GM18505 (cell line): ENCODE results near the gene EPGN.

Source experiments
- ATAC-seq: cut with Tn5 transposase; IDR thresholded peaks from one replicate; pipeline ENCODE4 v1.9.1; 2021; ENCODE audit not compliant: unreplicated experiment
- POLR2A ChIP-seq: IDR thresholded peaks from 4 replicates; pipeline ENCODE4 v1.6.1; 2011; ENCODE audit warnings: borderline replicate concordance; ENCODE audit not compliant: insufficient read depth, insufficient read length; ENCODE audit errors: extremely low read depth

The EPGN gene, protein sequence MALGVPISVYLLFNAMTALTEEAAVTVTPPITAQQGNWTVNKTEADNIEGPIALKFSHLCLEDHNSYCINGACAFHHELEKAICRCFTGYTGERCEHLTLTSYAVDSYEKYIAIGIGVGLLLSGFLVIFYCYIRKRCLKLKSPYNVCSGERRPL

DNA sequence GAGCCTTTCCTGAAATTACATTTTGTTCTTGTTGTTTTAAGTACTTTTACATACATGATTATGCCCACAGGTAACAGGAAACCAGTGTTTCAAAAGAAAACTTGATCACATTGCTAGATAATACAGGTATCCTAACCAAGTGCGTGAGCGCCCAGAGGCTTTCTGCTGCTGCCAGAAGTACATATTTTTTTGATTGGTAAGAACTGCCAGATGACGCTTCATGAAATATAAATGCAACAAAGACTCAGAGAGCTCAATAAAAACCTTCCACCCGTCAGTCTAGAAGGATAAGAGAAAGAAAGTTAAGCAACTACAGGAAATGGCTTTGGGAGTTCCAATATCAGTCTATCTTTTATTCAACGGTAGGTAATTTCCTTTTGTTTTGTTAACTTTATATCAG lies at the start of gene EPGN:
EPGN (plus strand) TSS at position 256 of the 400 bp plus-strand sequence; CDS start at position 320, 64 bp downstream.
- ATAC-seq = no peak

DNA sequence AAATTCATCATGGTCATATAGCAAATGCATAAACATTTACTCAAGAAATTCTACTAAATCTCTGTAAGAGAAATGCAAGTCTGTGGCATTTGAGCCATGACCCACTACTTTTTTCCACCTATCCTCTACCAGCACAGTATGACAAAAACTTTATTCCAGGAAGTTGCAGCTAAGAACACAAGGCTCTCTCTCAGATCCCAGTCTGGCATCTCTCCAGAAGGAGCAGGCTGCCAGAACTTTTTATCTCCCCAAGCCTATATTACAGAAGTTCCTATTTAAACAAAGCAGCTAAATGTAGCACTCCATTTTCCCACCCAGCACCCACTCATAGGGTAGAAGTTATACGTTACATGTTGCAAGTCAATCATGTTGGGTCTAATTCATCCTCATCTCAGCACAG lies 49.3 kb upstream of the EPGN start:
- no peak for ATAC-seq
- no peak for TF ChIP-seq POLR2A

More for the DNA sequence above, at the start of gene EPGN:
- no peak for TF ChIP-seq POLR2A

DNA sequence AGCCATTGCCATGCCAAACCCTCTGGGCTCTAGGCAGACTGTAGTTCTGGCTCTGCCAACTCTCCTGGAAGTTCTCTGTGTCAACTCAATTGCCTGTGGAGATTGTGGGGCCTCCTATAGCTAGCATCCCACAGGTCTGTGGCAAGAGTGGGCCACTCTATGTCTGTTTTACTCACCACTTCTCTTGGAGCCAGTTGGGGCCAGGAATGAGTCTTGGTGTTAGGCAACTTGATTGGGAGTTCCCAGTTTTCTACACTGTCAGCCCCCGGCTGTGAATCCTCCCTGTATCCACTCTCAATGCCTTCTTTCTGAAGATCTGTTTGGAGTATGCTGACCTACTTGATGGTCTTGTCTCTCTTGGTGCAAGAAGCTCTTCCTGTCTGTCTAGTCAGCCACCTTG lies 48.2 kb upstream of the EPGN start:
- no peak for TF ChIP-seq POLR2A
- ATAC-seq = no peak

- ATAC-seq = no peak
- no peak for TF ChIP-seq POLR2A
Observed at GRCh38 chr4:74262522-74262921, 45.7 kb upstream of the EPGN start.

- no peak for ATAC-seq
- TF ChIP-seq POLR2A = no peak
Observed at GRCh38 chr4:74263551-74263950, 44.7 kb upstream of the EPGN start.

DNA sequence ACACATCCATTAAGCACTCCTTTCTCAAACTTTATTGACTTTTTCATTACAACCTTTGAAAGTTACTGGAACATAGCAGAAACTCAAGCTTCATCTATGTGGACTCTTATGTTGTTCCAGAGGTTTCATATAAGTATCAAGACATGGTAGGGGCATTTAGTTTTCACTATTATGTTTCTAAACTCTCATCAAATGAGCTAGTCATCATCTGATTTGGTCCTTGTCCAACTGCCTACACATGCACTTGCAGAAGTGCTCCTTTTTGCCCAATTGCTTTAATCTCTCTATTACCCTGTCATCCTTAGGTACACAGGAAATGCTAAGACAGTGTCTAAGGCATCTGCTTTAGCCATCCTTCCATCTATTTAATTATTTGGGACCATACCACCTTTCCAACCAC lies 42.2 kb upstream of the EPGN start:
- ATAC-seq = no peak
- no peak for TF ChIP-seq POLR2A

DNA sequence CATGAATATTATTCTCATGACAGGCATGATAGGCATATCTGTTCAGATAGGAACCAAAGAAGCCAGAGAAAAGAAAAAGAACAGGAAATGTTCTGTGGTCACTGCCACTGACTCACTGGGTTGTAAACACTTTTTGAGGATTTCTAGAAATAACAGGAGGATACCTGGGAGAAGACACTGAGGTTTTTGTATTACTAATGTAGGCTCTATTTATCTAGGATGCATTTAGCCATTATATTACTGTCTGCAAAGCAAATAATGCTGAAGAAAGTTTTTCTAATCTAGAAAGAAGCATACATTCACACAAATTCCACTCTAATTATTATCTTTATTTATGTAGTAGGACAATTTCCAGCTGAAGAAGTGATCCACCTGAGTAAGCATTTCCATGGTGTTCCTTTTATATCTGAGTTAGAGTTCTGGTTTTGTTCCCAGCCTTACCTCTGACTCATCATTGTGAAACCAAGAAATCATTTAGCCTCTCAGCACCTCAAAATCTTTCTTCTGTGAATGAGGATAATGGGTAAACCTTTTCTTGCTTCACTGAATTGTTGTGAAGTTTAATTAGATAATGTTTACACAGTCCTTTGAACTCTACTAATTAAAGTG lies 40.2 kb upstream of the EPGN start:
- no peak for ATAC-seq
- no peak for TF ChIP-seq POLR2A

DNA sequence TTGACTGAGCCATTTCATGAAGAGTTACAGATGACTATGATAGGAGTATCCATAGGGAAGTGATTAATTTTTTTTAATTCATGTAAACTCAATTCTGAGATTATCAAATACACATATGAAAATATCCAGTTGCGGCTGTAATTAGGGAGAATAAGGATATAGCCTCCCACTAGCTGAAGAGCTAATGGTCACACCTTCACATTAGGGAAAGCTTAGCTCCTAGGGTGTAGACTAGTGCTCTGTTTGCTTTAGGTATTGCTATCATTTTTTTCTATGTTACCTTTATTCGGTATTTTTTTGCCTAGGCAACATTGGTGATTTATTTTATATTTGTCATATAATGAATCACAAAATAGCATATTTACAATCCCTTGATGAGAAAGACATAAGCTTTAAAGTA lies 39.6 kb upstream of the EPGN start:
- no peak for TF ChIP-seq POLR2A
- ATAC-seq = no peak

GRCh38 chr4:74278490-74278889 lies 29.8 kb upstream of the EPGN start:
- ATAC-seq = no peak

DNA sequence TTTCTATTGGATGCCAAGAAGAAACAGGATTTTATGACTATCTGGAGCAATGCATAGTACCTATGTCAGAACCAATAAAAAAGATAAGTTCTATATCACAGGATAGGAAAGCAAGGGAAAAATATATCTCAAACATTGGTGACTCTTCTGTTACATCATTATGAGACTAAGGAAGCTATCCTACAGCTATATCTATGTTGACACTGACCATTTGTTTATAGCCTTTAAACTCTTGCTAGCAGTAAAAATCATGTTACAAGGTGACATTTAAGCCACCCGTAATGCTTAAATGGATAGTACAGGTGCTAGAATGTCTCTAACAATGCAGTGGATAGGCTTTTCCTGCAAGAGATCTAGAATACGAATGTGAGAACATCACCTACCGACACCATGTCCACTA lies 28.6 kb upstream of the EPGN start:
- no peak for TF ChIP-seq POLR2A

More at GRCh38 chr4:74278490-74278889, 29.8 kb upstream of the EPGN start:
- no peak for TF ChIP-seq POLR2A

GRCh38 chr4:74282926-74283325 lies 25.3 kb upstream of the EPGN start:
- no peak for TF ChIP-seq POLR2A
- ATAC-seq = no peak

More for the DNA sequence above, 28.6 kb upstream of the EPGN start:
- ATAC-seq = no peak

GRCh38 chr4:74283614-74284013 lies 24.7 kb upstream of the EPGN start:
- no peak for TF ChIP-seq POLR2A
- no peak for ATAC-seq

GRCh38 chr4:74284053-74284452 lies 24.2 kb upstream of the EPGN start:
- no peak for TF ChIP-seq POLR2A

DNA sequence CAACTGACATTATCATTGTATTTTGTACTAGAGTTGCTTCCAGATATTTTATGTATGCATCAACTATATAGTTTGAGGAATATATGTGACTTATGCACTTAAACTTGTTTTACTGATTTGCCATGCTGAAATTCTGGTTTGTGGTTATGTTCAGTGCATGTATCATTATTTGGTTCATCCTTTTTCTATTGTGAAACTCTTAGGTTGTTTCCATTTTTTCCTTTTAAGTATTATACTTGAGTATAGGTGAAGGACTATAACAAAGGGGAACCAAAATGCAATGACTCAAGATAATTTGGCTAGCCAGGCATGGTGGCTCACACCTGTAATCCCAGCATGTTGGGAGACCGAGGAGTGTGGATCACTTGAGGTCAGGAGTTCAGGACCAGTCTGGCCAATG lies 21.1 kb upstream of the EPGN start:
- no peak for TF ChIP-seq POLR2A
- ATAC-seq = no peak

More at GRCh38 chr4:74284053-74284452, 24.2 kb upstream of the EPGN start:
- no peak for ATAC-seq
